K562 (cell line): ENCODE data around the gene C1QTNF7. TPM values are rescaled to one million over a fixed set of nuclear protein-coding genes. Genes with fewer than 3 reads are reported as not detected.

ENCODE experiments used
- ATAC-seq: fragments of 200-7000 bp; cut with Tn5 transposase; 3 replicates; pipeline ENCODE4 v1.9.1; 2020; ENCODE audit warnings: moderate library complexity
- BruUV-seq: library from RNA; stranded (reverse); fragments of 400-500 nt; replicated peaks from 2 replicates; lab custom pipeline; 2021; lab: Mats Ljungman, UMichigan
- CTCF ChIA-PET: fragments of 300-600 bp; formaldehyde crosslinking; extraction: SDS; loops from one replicate; lab custom pipeline; 2021; ENCODE audit warnings: low intra/inter-chr PET ratio; lab: Yijun Ruan, JAX
- POLR2A ChIA-PET: fragments of 300-600, 350-650 bp; sonication (Branson Sonifier 250); formaldehyde crosslinking; extraction: SDS; loops from one replicate; lab custom pipeline; 2021; ENCODE audit warnings: antibody characterized with exemption, inconsistent platforms; lab: Yijun Ruan, JAX
- DNase-seq, 4 experiments: peaks; one replicate each; pipeline versions ENCODE4 v3.0.0 to v3.0.0-alpha.2; 2011 to 2018; ENCODE audit warnings: low spot score in 3 of 4, mixed read lengths in 3 of 4; ENCODE audit errors: extremely low read depth in 1 of 4
- FAIRE-seq: peaks from 2 replicates; lab custom pipeline; 2011; peaks lifted over from hg19 to GRCh38; lab: Jason Lieb, UNC
- H2AFZ ChIP-seq: 2 replicates; pipeline ENCODE4 v1.6.0; 2011; ENCODE audit warnings: low read depth, low read length, control low read depth, inconsistent platforms
- H3K27ac ChIP-seq: fragments of 200-600 bp; 3 replicates; pipeline ENCODE4 v1.8.0; 2011; ENCODE audit warnings: low read depth, mild to moderate bottlenecking, control low read depth, inconsistent platforms, low read length, moderate library complexity, mixed read lengths; ENCODE audit errors: extremely low read depth
- H3K27me3 ChIP-seq, 2 experiments: fragments of 300-600 bp in 1 of 2; 2 replicates in 1 of 2; 3 replicates in 1 of 2; pipeline versions ENCODE4 v1.6.0 to v1.8.0; 2011; ENCODE audit warnings: inconsistent platforms in 2 of 2, low read length in 2 of 2, mild to moderate bottlenecking in 1 of 2, mixed read lengths in 1 of 2, moderate library complexity in 1 of 2; ENCODE audit not compliant: control insufficient read depth in 2 of 2, insufficient read depth in 2 of 2
- H3K36me3 ChIP-seq: fragments of 300-600 bp; 3 replicates; pipeline ENCODE4 v1.8.0; 2011; ENCODE audit warnings: mild to moderate bottlenecking, low read length, inconsistent platforms; ENCODE audit not compliant: control insufficient read depth, insufficient read depth
- H3K4me1 ChIP-seq, 2 experiments: fragments of 200-600 bp in 1 of 2; replicated peaks in 1 of 2; 2 replicates in 1 of 2; 3 replicates in 1 of 2; pipeline versions ENCODE4 v1.5.1 to v1.8.0; 2011; ENCODE audit warnings: inconsistent platforms in 2 of 2, low read length in 2 of 2, mild to moderate bottlenecking in 1 of 2, mixed read lengths in 1 of 2, moderate library complexity in 1 of 2; ENCODE audit not compliant: control insufficient read depth in 2 of 2, insufficient read depth in 2 of 2
- H3K4me2 ChIP-seq: 2 replicates; pipeline ENCODE4 v1.6.1; 2011; ENCODE audit warnings: low read length, control low read depth, inconsistent platforms, mixed read lengths; ENCODE audit not compliant: insufficient read depth
- H3K4me3 ChIP-seq: fragments of 200-600 bp; sonication (generic), shearing (Covaris generic); 2 replicates; pipeline ENCODE4 v1.5.1; 2016; ENCODE audit warnings: control low read depth, inconsistent platforms
- H3K79me2 ChIP-seq: fragments of 200-600 bp; 3 replicates; pipeline ENCODE4 v1.8.0; 2011; ENCODE audit warnings: low read length, inconsistent platforms; ENCODE audit not compliant: control insufficient read depth, insufficient read depth
- H3K9ac ChIP-seq, 2 experiments: 2 replicates each; pipeline versions ENCODE4 v1.6.0 to v1.6.1; 2011; ENCODE audit warnings: low read depth in 2 of 2, low read length in 2 of 2, control low read depth in 1 of 2, inconsistent platforms in 1 of 2, mild to moderate bottlenecking in 1 of 2, mixed read lengths in 1 of 2; ENCODE audit not compliant: insufficient read depth in 1 of 2
- H3K9me1 ChIP-seq: one replicate; pipeline ENCODE4 v1.6.0; 2011; ENCODE audit warnings: inconsistent platforms, mild to moderate bottlenecking, low read length, moderate library complexity; ENCODE audit not compliant: control insufficient read depth, insufficient read depth
- H3K9me3 ChIP-seq: replicated peaks from 2 replicates; pipeline ENCODE4 v1.5.1; 2011; ENCODE audit warnings: low read depth, low read length, inconsistent platforms; ENCODE audit not compliant: control insufficient read depth, insufficient read depth
- H4K20me1 ChIP-seq: replicated peaks from 2 replicates; pipeline ENCODE4 v1.6.1; 2011; ENCODE audit warnings: low read length, inconsistent platforms, mixed read lengths; ENCODE audit not compliant: control insufficient read depth, insufficient read depth
- CHD1 ChIP-seq: fragments of 200-600 bp; sonication (generic); IDR thresholded peaks from one replicate; pipeline ENCODE4 v1.6.1; 2012; ENCODE audit warnings: mild to moderate bottlenecking, moderate library complexity, low read length, inconsistent platforms
- CREBBP ChIP-seq: IDR thresholded peaks from one replicate; pipeline ENCODE4 v1.6.1; 2012; ENCODE audit warnings: low read depth, mild to moderate bottlenecking, control low read depth, inconsistent platforms, low read length
- KAT8 ChIP-seq: fragments of 450-650 bp; IDR thresholded peaks from 2 replicates; pipeline ENCODE4 v1.6.1; 2016; ENCODE audit warnings: low read depth, mild to moderate bottlenecking
- LARP7 ChIP-seq: fragments of 450-650 bp; IDR thresholded peaks from 2 replicates; pipeline ENCODE4 v1.6.1; 2016
- PCBP2 ChIP-seq: fragments of 200-400 bp; formaldehyde crosslinking; IDR thresholded peaks from 2 replicates; pipeline ENCODE4 v1.6.1; 2018; ENCODE audit warnings: low read length, low read depth, mild to moderate bottlenecking, moderate library complexity; ENCODE audit not compliant: poor library complexity, severe bottlenecking
- SMAD2 ChIP-seq: fragments of 150-350 bp; IDR thresholded peaks from 2 replicates; pipeline ENCODE4 v1.6.1; 2014; ENCODE audit warnings: low read depth, mild to moderate bottlenecking, low read length
- STAG1 ChIP-seq: sonication (generic); formaldehyde crosslinking; IDR thresholded peaks from 2 replicates; pipeline ENCODE4 v1.5.0; 2020; ENCODE audit warnings: missing genetic modification reagents, borderline replicate concordance
- ZNF184 ChIP-seq: sonication (generic); formaldehyde crosslinking; IDR thresholded peaks from 2 replicates; pipeline ENCODE4 v1.5.0; 2020; ENCODE audit warnings: missing genetic modification reagents
- ZNF324 ChIP-seq: fragments of 250-450 bp; sonication (Bioruptor Pico); IDR thresholded peaks from 2 replicates; pipeline ENCODE4 v1.4.0; 2020; ENCODE audit warnings: mild to moderate bottlenecking
- WGBS: fragments of 100-300 bp; shearing (Covaris generic); methylation state at CpG from one replicate; pipeline ENCODE4 v1.1.6; 2016; ENCODE audit warnings: low coverage, mixed read lengths; ENCODE audit not compliant: insufficient coverage; ENCODE audit errors: missing lambda C conversion rate; 5-methylcytosine and 5-hydroxymethylcytosine counted together
- in situ Hi-C: fragments of 300-500 bp; cut with MboI; formaldehyde crosslinking; loops from 4 replicates; pipeline ENCODE4 v1.15.0; 2018; ENCODE audit warnings: inconsistent platforms, mixed read lengths
- intact Hi-C: fragments of 100-400 bp; cut with micrococcal nuclease; formaldehyde crosslinking; loops from 2 replicates; pipeline ENCODE4 v1.14.2; 2022
- polyA plus RNA-seq, 8 experiments: library from polyadenylated mRNA; depleted of rRNA in 4 of 8; stranded (reverse) in 5 of 8; unstranded in 3 of 8; fragments of >200 nt; fragmentation: Nextera tagmentation in 2 of 8; fragmentation: Illumina TruSeq in 1 of 8; extraction: Ambion mirVana in 2 of 8; extraction: Trizol in 1 of 8; gene quantifications; 2 replicates each; pipeline versions ENCODE4 v1.2.1 to v1.2.3, GENCODE V29; 2011 to 2014; ENCODE audit warnings: inconsistent platforms in 1 of 8, missing spikeins in 1 of 8
- total RNA-seq, 7 experiments: library from RNA; depleted of rRNA in 6 of 7; stranded (reverse); fragments of >200 nt in 6 of 7; fragmentation: Illumina TruSeq in 2 of 7; extraction: Trizol in 2 of 7; gene quantifications; 2 replicates each; pipeline versions ENCODE4 v1.2.1 to v1.2.3, GENCODE V29; 2011 to 2021; ENCODE audit warnings: low replicate concordance in 1 of 7
- TF ChIP-seq, protein P1 (sequence below): fragments of 250-450 bp; sonication (Bioruptor Pico); IDR thresholded peaks from 2 replicates; pipeline ENCODE4 v1.4.0; 2020
- TF ChIP-seq, protein P2 (sequence below): sonication (generic); formaldehyde crosslinking; IDR thresholded peaks from 2 replicates; pipeline ENCODE4 v1.8.1; 2022; ENCODE audit warnings: missing genetic modification reagents

The C1QTNF7 gene
- total and polyA plus RNA-seq, 9 of the 15 experiments (the other 6 are each of a cell fraction or from before 2014, with no cell fraction given) = not detected

DNA sequence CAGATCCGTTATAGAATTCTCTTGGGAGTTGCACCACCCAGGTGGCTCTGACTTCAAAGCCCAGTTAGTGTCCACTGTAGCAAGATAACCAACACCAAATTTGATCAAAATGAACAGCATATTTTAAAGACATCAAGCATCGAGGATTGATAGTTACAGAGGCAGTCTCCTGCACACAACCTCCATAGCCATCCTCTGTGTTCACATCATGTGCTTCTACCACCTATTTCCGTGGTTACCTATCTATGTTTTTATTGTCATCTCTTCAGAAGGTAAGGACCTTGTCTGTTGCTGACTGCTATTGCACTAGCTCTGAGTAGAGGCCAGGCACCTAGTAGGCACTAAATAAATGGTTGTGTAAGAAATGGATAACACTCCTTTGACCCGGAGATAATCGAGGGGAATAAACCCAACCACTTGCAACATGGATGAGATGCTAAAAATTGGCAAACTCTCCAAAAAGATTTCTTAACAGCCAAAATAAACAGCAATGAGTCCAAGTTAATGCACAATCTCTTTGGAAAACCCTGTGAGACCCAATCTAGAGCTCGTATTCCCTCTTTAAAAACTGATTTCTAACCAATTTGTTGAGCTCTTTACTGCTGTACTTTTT, 14.7 kb upstream of the C1QTNF7 start:
- ChIA-PET CTCF (no interaction called here), POLR2A (interaction anchor here (1.2 kb wide), 1 partner anchor 11 kb away, joined by 5 read pairs; no protein-coding TSS in a partner anchor)
- intact Hi-C loops (no loop called here), in situ Hi-C loops (no loop called here)
- H3K36me3 ChIP-seq = no peaks in the 10 kb centered on the region
- TF ChIP-seq, protein P1, sequence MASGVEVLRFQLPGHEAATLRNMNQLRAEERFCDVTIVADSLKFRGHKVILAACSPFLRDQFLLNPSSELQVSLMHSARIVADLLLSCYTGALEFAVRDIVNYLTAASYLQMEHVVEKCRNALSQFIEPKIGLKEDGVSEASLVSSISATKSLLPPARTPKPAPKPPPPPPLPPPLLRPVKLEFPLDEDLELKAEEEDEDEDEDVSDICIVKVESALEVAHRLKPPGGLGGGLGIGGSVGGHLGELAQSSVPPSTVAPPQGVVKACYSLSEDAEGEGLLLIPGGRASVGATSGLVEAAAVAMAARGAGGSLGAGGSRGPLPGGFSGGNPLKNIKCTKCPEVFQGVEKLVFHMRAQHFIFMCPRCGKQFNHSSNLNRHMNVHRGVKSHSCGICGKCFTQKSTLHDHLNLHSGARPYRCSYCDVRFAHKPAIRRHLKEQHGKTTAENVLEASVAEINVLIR (CRISPR knock-in tag) = no peak
- no peak for TF ChIP-seq SMAD2
- no peak overlapping the region for H3K27ac ChIP-seq
- no peaks in the 10 kb centered on the region for H3K27me3 ChIP-seq
- H3K9me3 ChIP-seq = no peaks in the 10 kb centered on the region
- DNase-seq = no peak
- H3K4me2 ChIP-seq = no peak overlapping the region
- H3K4me1 ChIP-seq = no peaks in the 10 kb centered on the region
- 0% methylated on average over 6 of the region's 6 CpGs for WGBS
- ATAC-seq = no peak
- FAIRE-seq = no peak
- no peak overlapping the region for H3K4me3 ChIP-seq
- H3K9ac ChIP-seq = no peak overlapping the region
- H4K20me1 ChIP-seq = no peaks in the 10 kb centered on the region
- no peaks in the 10 kb centered on the region for H3K9me1 ChIP-seq
- H3K79me2 ChIP-seq = no peaks in the 10 kb centered on the region
- no TSS peak for BruUV-seq
- H2AFZ ChIP-seq = no peak overlapping the region

DNA sequence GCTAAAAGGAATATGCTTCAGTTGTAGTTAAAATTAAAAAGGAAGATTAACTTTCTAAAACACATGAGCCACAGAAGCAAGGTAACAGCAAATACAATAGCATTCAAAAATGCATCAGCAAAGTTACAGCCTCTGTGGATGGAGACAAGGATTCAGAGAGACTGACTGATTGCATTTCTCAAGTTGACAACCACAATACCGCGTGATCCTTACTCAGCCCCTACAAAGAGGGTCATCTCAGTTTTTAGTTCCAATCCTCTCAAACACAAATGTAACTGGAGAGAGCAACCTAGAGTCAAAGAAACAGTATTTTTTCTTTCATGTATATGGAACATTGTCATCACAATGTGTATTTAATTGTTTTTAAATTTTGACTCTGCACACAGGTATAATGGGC, 14.2 kb upstream of the C1QTNF7 start:
- no peak for FAIRE-seq
- H3K4me1 ChIP-seq = no peaks in the 10 kb centered on the region
- no peak overlapping the region for H3K4me3 ChIP-seq
- no peak overlapping the region for H3K4me2 ChIP-seq
- intact Hi-C loops = no loop called here
- H3K36me3 ChIP-seq = no peaks in the 10 kb centered on the region
- ChIA-PET POLR2A (interaction anchor here (1.2 kb wide), 1 partner anchor 11 kb away, joined by 5 read pairs; no protein-coding TSS in a partner anchor), CTCF (no interaction called here)
- H3K9me1 ChIP-seq = no peaks in the 10 kb centered on the region
- no peak overlapping the region for H2AFZ ChIP-seq
- no peaks in the 10 kb centered on the region for H3K27me3 ChIP-seq
- no peak for ATAC-seq
- no peak overlapping the region for H3K27ac ChIP-seq
- H4K20me1 ChIP-seq = no peaks in the 10 kb centered on the region
- in situ Hi-C loops = no loop called here
- no peak for DNase-seq
- 0% methylated on average over 2 of the region's 2 CpGs for WGBS
- BruUV-seq = no TSS peak
- H3K9ac ChIP-seq = no peak overlapping the region
- H3K79me2 ChIP-seq = no peaks in the 10 kb centered on the region
- no peaks in the 10 kb centered on the region for H3K9me3 ChIP-seq
- TF ChIP-seq KAT8 (no peak), ZNF184 (CRISPR knock-in tag) (no peak), LARP7 (no peak), STAG1 (CRISPR knock-in tag) (no peak), CREBBP (no peak), ZNF324 (CRISPR knock-in tag) (no peak), CHD1 (no peak), PCBP2 (no peak)
- TF ChIP-seq, protein P2, sequence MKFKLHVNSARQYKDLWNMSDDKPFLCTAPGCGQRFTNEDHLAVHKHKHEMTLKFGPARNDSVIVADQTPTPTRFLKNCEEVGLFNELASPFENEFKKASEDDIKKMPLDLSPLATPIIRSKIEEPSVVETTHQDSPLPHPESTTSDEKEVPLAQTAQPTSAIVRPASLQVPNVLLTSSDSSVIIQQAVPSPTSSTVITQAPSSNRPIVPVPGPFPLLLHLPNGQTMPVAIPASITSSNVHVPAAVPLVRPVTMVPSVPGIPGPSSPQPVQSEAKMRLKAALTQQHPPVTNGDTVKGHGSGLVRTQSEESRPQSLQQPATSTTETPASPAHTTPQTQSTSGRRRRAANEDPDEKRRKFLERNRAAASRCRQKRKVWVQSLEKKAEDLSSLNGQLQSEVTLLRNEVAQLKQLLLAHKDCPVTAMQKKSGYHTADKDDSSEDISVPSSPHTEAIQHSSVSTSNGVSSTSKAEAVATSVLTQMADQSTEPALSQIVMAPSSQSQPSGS = no peak
- TF ChIP-seq, protein P1 (CRISPR knock-in tag) = no peak
